T-helper 17 cell (primary cell): ENCODE measurements around the gene TAS2R16. TPM values are rescaled to one million over a fixed set of nuclear protein-coding genes. Genes with fewer than 3 reads are reported as not detected.

Experiments
- ATAC-seq: fragments of 150-1000 bp; cut with Tn5 transposase; 2 replicates; pipeline ENCODE4 v1.10.0; 2021; ENCODE audit warnings: mild to moderate bottlenecking, moderate library complexity
- DNase-seq, 3 donors: peaks; one replicate each; pipeline versions ENCODE4 v3.0.0 to v3.0.0-alpha.2; 2020 to 2021
- H3K9me3 ChIP-seq: one replicate; pipeline ENCODE4 v1.7.0; 2013; ENCODE audit warnings: low read length, mild to moderate bottlenecking; ENCODE audit not compliant: control insufficient read depth, poor library complexity, severe bottlenecking
- H3K27ac Mint-ChIP-seq: one replicate; pipeline ENCODE4 v1.8.0; 2022; ENCODE audit warnings: mild to moderate bottlenecking, moderate library complexity, mixed read lengths
- H3K27me3 Mint-ChIP-seq: one replicate; pipeline ENCODE4 v1.8.0; 2022; ENCODE audit warnings: mixed read lengths
- H3K36me3 Mint-ChIP-seq: one replicate; pipeline ENCODE4 v1.8.0; 2022; ENCODE audit warnings: low read depth, mixed read lengths
- H3K4me1 Mint-ChIP-seq: one replicate; pipeline ENCODE4 v1.8.0; 2022; ENCODE audit warnings: mild to moderate bottlenecking, mixed read lengths
- H3K4me3 Mint-ChIP-seq: one replicate; pipeline ENCODE4 v1.8.0; 2022; ENCODE audit warnings: mild to moderate bottlenecking, moderate library complexity, mixed read lengths
- total RNA-seq, 4 donors: library from RNA in 2 of 4; stranded (reverse) in 2 of 4; gene quantifications; one replicate each; pipeline ENCODE4 v1.2.3 and lab custom pipeline; 2022 to 2026

TAS2R16 gene
- total RNA-seq (not detected), total RNA-seq (lab: John Stamatoyannopoulos, UW) (0 reads per million in 2 donors)

DNA sequence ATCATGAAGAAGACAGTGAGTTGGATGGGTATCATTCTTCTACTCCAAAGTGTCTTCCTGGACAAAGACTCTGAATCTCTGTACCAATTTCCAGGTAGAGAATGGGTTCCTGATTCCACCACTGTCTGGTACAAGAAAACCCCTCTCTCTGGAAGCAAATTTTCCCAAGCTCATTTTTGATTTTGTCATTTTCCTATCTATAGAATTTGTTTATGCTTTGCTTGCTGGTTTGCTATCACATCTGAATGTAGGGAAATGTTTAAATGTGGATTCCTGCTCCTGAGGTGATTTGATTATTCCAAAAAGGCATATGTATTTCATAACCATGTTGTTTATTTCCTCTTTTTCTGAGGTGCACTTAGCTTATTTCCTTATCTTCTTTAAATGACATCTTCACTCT lies at the start of gene TAS2R16:
Gene TAS2R16, minus strand, starts transcription at position 101 of the 400 bp plus-strand sequence. Its CDS starts 66 bp downstream, at position 35.
- H3K4me1 Mint-ChIP-seq = no peaks in the 10 kb centered on the region
- no peak for ATAC-seq
- no peak within 1 kb of the TSS for H3K4me3 Mint-ChIP-seq

DNA sequence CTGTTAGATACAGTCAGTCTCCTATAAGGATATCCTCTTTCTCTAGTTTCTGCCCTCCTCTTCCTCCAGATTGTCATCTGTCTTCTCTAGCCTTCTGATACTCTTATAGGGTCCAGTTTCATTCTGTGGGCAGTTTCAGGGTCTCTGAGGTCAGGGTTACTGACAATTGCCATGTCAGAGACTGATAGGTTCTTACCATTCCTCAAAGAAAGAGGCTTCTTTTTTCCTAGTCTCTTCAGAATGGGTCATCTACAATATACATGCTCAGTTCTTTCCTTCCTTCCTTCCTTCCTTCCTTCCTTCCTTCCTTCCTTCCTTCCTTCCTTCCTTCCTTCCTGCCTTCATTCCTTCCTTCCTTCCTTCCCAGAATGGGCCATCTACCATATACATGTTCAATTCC lies 48.1 kb upstream of the TAS2R16 start:
- H3K9me3 ChIP-seq = no peaks in the 10 kb centered on the region
- DNase-seq (no peak), ATAC-seq (no peak)
- Mint-ChIP-seq H3K4me1 (no peaks in the 10 kb centered on the region), H3K36me3 (no peaks in the 10 kb centered on the region), H3K4me3 (no peak overlapping the region), H3K27me3 (no peaks in the 10 kb centered on the region), H3K27ac (no peak overlapping the region)

More for the DNA sequence above, at the start of gene TAS2R16:
- no peaks in the 10 kb centered on the region for H3K9me3 ChIP-seq
- H3K27ac Mint-ChIP-seq = no peak within 1 kb of the TSS
- no peaks in the 10 kb centered on the region for H3K27me3 Mint-ChIP-seq
- no peaks in the 10 kb centered on the region for H3K36me3 Mint-ChIP-seq
- no peak for DNase-seq

DNA sequence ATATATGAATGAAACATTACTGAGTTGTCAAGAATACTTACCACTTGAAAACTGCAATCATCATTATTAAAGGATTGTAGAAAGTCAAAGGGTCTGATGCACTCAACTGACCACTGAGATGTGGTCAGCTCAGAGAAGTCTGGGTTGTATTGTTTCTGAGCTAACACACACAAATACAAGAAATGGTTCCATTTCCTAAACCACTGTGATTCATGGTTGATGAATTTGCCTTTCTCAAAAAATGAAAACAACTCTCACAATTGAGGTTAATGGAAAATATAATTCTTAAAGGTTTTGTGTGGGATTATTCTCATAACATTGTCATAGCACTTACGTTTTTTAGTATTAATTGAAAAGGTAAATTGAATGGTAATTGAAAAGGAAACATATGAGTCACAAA lies 45.6 kb upstream of the TAS2R16 start:
- Mint-ChIP-seq H3K4me1 (no peaks in the 10 kb centered on the region), H3K27me3 (no peaks in the 10 kb centered on the region), H3K36me3 (no peaks in the 10 kb centered on the region), H3K4me3 (no peak overlapping the region), H3K27ac (no peak overlapping the region)
- DNase-seq (no peak), ATAC-seq (no peak)
- H3K9me3 ChIP-seq = no peaks in the 10 kb centered on the region

DNA sequence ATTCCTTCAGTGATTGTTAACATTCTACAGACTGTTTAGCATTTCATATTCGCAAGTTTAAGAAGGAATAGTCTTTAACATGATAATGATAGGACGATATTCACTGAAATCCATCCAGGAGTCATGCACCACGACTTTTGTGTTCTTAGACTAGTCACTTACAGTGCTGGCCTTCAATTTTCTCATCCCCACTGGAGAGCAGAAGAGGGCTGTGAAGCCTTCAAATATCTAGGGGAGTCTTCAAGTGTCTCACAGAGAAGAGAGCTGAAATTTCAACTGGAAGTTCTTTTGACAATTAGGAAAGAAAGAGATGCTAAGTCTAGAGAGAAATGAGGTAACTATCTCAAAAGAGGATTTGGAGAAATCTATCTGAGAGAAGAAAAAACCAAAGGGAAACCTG lies 43.8 kb upstream of the TAS2R16 start:
- ATAC-seq (no peak), DNase-seq (no peak)
- H3K27me3 Mint-ChIP-seq = no peaks in the 10 kb centered on the region

GRCh38 chr7:123034106-123034505 lies 38.6 kb upstream of the TAS2R16 start:
- ATAC-seq (no peak), DNase-seq (no peak)
- H3K9me3 ChIP-seq = no peaks in the 10 kb centered on the region
- H3K27me3 Mint-ChIP-seq = no peaks in the 10 kb centered on the region
- H3K27ac Mint-ChIP-seq = no peak overlapping the region
- no peaks in the 10 kb centered on the region for H3K4me1 Mint-ChIP-seq
- no peak overlapping the region for H3K4me3 Mint-ChIP-seq
- H3K36me3 Mint-ChIP-seq = no peaks in the 10 kb centered on the region

More for the DNA sequence above, 43.8 kb upstream of the TAS2R16 start:
- H3K4me1 Mint-ChIP-seq = no peaks in the 10 kb centered on the region
- no peak overlapping the region for H3K27ac Mint-ChIP-seq
- H3K9me3 ChIP-seq = no peaks in the 10 kb centered on the region
- H3K36me3 Mint-ChIP-seq = no peaks in the 10 kb centered on the region
- H3K4me3 Mint-ChIP-seq = no peak overlapping the region

DNA sequence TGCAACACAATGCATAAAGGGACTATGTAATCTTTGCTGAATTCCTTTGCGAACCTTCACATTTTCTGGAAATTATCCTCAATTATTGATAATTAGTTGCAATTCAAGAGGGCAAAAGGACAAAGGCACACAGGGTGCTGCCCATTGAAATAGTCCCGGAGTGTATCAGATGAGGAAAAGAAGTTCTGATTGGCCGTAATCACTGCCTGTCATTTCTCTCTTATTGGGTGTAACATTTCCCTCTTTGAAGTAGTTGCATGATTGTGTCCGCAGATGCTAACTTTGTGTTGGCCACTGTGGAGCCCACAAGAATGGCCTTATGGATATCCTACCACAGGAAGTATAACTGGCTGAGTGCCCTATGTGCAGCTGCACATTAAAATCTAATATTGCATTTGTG lies 35.1 kb upstream of the TAS2R16 start:
- Mint-ChIP-seq H3K4me3 (no peak overlapping the region), H3K27ac (no peak overlapping the region), H3K4me1 (no peaks in the 10 kb centered on the region), H3K36me3 (no peaks in the 10 kb centered on the region), H3K27me3 (no peaks in the 10 kb centered on the region)
- no peak for ATAC-seq
- H3K9me3 ChIP-seq = no peaks in the 10 kb centered on the region
- no peak for DNase-seq

DNA sequence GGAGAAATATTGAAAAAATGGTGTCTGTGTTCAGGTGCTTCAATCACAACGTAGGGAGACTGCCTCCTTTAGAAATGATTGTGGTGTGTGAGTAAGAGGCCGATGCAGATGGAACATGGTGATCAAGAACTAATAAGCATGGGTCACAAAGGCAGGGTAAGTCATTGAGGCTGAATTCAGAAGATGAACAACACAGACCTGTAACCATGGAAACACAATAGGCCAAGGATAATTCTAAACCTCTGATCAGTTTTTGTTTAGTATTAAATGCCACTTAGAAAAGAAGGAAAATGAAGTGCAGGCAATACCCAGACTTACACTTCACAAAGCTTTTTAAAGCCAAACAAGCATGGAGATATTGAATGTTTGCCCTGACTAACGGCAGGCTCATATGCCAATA lies 32.8 kb upstream of the TAS2R16 start:
- H3K27me3 Mint-ChIP-seq = no peaks in the 10 kb centered on the region
- H3K27ac Mint-ChIP-seq = no peak overlapping the region
- H3K4me3 Mint-ChIP-seq = no peak overlapping the region
- H3K9me3 ChIP-seq = no peaks in the 10 kb centered on the region
- DNase-seq (no peak), ATAC-seq (no peak)
- H3K4me1 Mint-ChIP-seq = no peaks in the 10 kb centered on the region
- no peaks in the 10 kb centered on the region for H3K36me3 Mint-ChIP-seq

DNA sequence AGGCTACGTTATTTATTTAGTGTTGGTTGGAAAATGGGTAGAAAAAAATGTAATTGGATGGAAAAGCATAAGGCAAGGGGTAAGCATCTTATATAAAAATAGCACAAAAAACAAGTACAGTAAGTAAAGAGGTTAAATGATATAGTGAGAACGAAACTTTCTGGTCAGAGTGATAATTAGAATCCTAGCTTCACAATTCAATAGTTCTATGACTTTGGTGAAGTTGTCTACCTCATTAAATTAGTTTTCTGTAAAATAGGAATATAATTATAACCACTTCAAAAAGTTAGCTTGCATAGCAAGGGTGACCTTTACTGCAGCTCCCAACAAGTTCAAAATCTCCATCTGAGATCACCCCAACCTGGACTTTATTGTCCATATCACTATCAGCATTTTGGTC lies 30.8 kb upstream of the TAS2R16 start:
- no peaks in the 10 kb centered on the region for H3K9me3 ChIP-seq
- Mint-ChIP-seq H3K27ac (no peak overlapping the region), H3K4me3 (no peak overlapping the region), H3K36me3 (no peaks in the 10 kb centered on the region), H3K27me3 (no peaks in the 10 kb centered on the region), H3K4me1 (no peaks in the 10 kb centered on the region)
- DNase-seq (no peak), ATAC-seq (no peak)

DNA sequence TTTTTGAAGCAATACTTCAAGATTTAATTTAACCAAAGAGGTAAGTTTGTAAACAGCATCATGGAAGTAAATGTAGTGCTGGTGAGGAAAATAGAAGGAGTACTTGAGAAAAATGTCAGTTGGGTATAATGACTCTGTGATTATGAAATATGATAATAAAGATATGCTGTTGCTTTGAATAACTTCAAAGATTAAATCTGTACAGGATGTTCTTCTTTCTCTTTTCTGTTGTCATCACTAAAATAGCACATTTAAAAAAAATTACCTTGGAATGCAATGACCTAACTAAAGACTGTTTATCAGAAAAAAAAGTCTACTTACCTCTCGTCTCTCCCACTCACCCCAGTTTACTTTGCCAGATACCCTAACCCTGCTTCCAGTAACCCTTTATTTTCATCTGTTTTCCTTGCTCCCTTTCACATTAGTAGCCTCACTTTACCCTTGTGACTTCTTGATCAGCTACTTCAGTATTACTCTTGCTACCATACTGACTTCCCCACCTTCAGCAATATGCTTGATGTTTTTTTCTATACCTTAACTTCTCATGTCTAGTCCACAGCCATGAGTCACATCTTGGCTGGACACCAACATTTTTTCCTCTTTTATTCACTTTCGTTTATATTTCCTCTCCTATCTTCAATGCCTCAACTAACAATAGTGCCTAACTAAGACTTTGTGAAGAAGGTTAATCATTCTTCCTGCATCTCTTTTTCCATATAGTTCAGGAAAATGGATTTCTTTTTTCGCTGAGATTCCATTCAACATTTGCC lies 29.7 kb upstream of the TAS2R16 start:
- H3K9me3 ChIP-seq = no peaks in the 10 kb centered on the region
- H3K27me3 Mint-ChIP-seq = no peaks in the 10 kb centered on the region
- DNase-seq (no peak), ATAC-seq (no peak)
- H3K27ac Mint-ChIP-seq = no peak overlapping the region
- H3K4me3 Mint-ChIP-seq = no peak overlapping the region
- no peaks in the 10 kb centered on the region for H3K4me1 Mint-ChIP-seq
- no peaks in the 10 kb centered on the region for H3K36me3 Mint-ChIP-seq

GRCh38 chr7:123023126-123023525 lies 27.6 kb upstream of the TAS2R16 start:
- Mint-ChIP-seq H3K27me3 (no peaks in the 10 kb centered on the region), H3K27ac (no peak overlapping the region)
- no peak for ATAC-seq

GRCh38 chr7:123022576-123022975 lies 27.1 kb upstream of the TAS2R16 start:
- no peak overlapping the region for H3K27ac Mint-ChIP-seq
- H3K4me1 Mint-ChIP-seq = no peaks in the 10 kb centered on the region
- H3K27me3 Mint-ChIP-seq = no peaks in the 10 kb centered on the region
- DNase-seq (no peak), ATAC-seq (no peak)
- no peak overlapping the region for H3K4me3 Mint-ChIP-seq
- no peaks in the 10 kb centered on the region for H3K9me3 ChIP-seq
- H3K36me3 Mint-ChIP-seq = no peaks in the 10 kb centered on the region

More at GRCh38 chr7:123023126-123023525, 27.6 kb upstream of the TAS2R16 start:
- no peaks in the 10 kb centered on the region for H3K9me3 ChIP-seq
- Mint-ChIP-seq H3K4me3 (no peak overlapping the region), H3K4me1 (no peaks in the 10 kb centered on the region), H3K36me3 (no peaks in the 10 kb centered on the region)
- no peak for DNase-seq

GRCh38 chr7:123012435-123012834 lies 16.9 kb upstream of the TAS2R16 start:
- no peaks in the 10 kb centered on the region for H3K4me1 Mint-ChIP-seq
- DNase-seq (no peak), ATAC-seq (no peak)
- no peaks in the 10 kb centered on the region for H3K27me3 Mint-ChIP-seq
- no peak overlapping the region for H3K27ac Mint-ChIP-seq
- no peak overlapping the region for H3K4me3 Mint-ChIP-seq
- H3K9me3 ChIP-seq = no peaks in the 10 kb centered on the region
- H3K36me3 Mint-ChIP-seq = no peaks in the 10 kb centered on the region

DNA sequence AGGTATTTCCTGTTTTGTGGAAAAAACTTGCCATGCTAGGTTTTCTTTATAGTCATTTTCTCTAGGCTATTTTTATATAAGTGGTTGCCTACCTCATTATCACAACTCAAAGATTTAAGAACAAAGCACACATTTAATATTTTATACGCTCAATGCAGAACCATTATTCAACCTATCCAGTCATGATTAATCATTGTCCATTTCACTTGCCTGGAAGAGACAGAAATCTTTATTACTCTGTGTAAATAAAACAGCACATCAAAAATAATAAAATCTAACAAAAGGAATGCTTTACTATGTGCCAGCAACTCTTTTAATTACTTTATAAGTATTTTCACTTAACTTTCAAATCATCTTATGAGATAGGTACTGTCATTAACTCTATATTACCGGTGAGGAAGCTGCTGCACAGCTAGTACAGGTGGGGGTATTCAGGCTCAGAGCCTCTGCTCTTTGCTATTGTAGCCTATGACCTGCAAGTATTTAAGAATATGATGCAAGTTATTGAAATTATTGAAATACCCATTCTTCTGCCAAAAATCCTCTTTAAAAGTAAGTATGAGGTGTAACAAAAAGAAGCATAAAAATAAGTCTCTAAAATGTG lies 16.4 kb upstream of the TAS2R16 start:
- no peak overlapping the region for H3K27ac Mint-ChIP-seq
- H3K9me3 ChIP-seq = no peaks in the 10 kb centered on the region
- no peaks in the 10 kb centered on the region for H3K36me3 Mint-ChIP-seq
- no peaks in the 10 kb centered on the region for H3K4me1 Mint-ChIP-seq
- no peak overlapping the region for H3K4me3 Mint-ChIP-seq
- no peaks in the 10 kb centered on the region for H3K27me3 Mint-ChIP-seq
- no peak for DNase-seq
- no peak for ATAC-seq

DNA sequence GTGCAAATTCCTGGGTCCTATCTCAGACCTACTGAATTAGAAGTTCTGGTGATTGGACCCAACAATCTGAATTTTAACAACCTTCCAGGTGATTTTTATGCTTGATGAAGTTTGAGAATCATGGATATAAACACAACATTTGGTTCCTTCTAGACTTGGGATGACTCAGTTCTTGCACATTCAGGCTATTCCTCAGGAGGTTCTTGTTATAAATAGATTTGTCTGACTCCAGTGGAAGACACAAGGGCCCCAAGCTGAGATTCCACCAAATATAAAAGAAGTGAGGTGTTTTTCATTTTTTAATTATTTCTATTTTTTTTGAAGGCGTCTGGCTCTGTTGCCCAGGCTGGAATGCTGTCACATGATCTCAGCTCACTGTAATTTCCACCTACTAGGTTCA lies 9.4 kb upstream of the TAS2R16 start:
- H3K36me3 Mint-ChIP-seq = no peaks in the 10 kb centered on the region
- H3K4me1 Mint-ChIP-seq = no peaks in the 10 kb centered on the region
- H3K27ac Mint-ChIP-seq = no peak overlapping the region
- ATAC-seq = no peak
- H3K4me3 Mint-ChIP-seq = no peak overlapping the region
- DNase-seq = no peak
- H3K27me3 Mint-ChIP-seq = no peaks in the 10 kb centered on the region
- no peaks in the 10 kb centered on the region for H3K9me3 ChIP-seq
